ENCODE measurements around the gene SPPL2B. TPM values are rescaled to one million over a fixed set of nuclear protein-coding genes. Genes with fewer than 3 reads are reported as not detected.

The SPPL2B gene
- total RNA-seq, 1 donor, result 25.5 TPM

GRCh38 chr19:2289714-2290435, 38.6 kb upstream of the SPPL2B start:
- DNase-seq (ENCODE audit: low read depth), result no peak
- no peak overlapping the region for H3K4me3 ChIP-seq (ENCODE audit: low read depth, low read length)
- no peak for TF ChIP-seq CTCF (IDR thresholded peaks at IDR 0.05; ENCODE audit: insufficient read depth, low read depth, low read length)

GRCh38 chr19:2290441-2291184, 37.9 kb upstream of the SPPL2B start:
- H3K4me3 ChIP-seq (ENCODE audit: low read depth, low read length), result no peak overlapping the region
- no peak for DNase-seq (ENCODE audit: low read depth)
- no peak for TF ChIP-seq CTCF (IDR thresholded peaks at IDR 0.05; ENCODE audit: insufficient read depth, low read depth, low read length)

GRCh38 chr19:2291185-2291751, 37.2 kb upstream of the SPPL2B start:
- no peak for DNase-seq (ENCODE audit: low read depth)
- H3K4me3 ChIP-seq (ENCODE audit: low read depth, low read length), result no peak overlapping the region
- no peak for TF ChIP-seq CTCF (IDR thresholded peaks at IDR 0.05; ENCODE audit: insufficient read depth, low read depth, low read length)

- H3K4me3 ChIP-seq (ENCODE audit: low read depth, low read length), result no peak overlapping the region
- peak; percentile 89 for DNase-seq (ENCODE audit: low read depth)
- TF ChIP-seq CTCF (IDR thresholded peaks at IDR 0.05; ENCODE audit: insufficient read depth, low read depth, low read length), result no peak
Measured at GRCh38 chr19:2294687-2295335, 33.7 kb upstream of the SPPL2B start.

- no peak for TF ChIP-seq CTCF (IDR thresholded peaks at IDR 0.05; ENCODE audit: insufficient read depth, low read depth, low read length)
- DNase-seq (ENCODE audit: low read depth), result no peak
Measured at GRCh38 chr19:2296141-2296540, 32.3 kb upstream of the SPPL2B start.

GRCh38 chr19:2300533-2300932, 28.0 kb upstream of the SPPL2B start:
- DNase-seq (ENCODE audit: low read depth), result no peak
- no peak overlapping the region for H3K4me3 ChIP-seq (ENCODE audit: low read depth, low read length)
- no peak for TF ChIP-seq CTCF (IDR thresholded peaks at IDR 0.05; ENCODE audit: insufficient read depth, low read depth, low read length)

More at GRCh38 chr19:2296141-2296540, 32.3 kb upstream of the SPPL2B start:
- no peak overlapping the region for H3K4me3 ChIP-seq (ENCODE audit: low read depth, low read length)

Data from fibroblast of villous mesenchyme (primary cell).